Measurements from ENCODE around the gene RPAIN. TPM values are rescaled to one million over a fixed set of nuclear protein-coding genes. Genes with fewer than 3 reads are reported as not detected.

Gene RPAIN
- total and polyA plus RNA-seq, 2 experiments from 2014 or later = 69.7 to 115 TPM

DNA sequence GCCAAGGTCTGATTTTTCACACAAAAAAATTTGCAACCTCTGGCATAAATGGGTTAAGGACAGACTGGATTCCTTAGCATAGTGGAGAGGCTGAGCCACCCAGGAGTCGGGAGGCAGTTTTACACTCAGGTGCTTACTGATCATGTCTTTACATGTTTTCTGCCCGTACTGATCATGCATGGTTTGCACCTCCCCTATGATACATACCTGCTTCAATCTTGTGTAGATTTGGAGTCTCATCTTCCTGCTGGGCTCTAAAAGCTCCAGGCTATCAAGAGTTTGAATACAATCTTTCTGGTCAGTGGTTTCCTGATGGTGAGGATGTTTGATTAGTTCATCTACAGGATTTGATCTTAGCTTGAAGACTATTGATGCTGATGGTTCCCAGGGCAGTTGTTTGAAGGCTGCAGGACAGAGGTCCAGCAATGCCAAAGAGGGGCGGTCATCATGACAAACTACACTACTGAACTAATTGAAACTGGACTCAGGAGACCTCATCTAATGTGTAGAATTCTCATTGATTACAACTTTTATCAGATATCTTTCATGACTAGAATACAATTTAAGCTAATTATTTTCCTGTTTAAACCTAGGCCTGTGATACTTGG, 12.1 kb downstream of the RPAIN start (continued):
- TF ChIP-seq, protein P1, sequence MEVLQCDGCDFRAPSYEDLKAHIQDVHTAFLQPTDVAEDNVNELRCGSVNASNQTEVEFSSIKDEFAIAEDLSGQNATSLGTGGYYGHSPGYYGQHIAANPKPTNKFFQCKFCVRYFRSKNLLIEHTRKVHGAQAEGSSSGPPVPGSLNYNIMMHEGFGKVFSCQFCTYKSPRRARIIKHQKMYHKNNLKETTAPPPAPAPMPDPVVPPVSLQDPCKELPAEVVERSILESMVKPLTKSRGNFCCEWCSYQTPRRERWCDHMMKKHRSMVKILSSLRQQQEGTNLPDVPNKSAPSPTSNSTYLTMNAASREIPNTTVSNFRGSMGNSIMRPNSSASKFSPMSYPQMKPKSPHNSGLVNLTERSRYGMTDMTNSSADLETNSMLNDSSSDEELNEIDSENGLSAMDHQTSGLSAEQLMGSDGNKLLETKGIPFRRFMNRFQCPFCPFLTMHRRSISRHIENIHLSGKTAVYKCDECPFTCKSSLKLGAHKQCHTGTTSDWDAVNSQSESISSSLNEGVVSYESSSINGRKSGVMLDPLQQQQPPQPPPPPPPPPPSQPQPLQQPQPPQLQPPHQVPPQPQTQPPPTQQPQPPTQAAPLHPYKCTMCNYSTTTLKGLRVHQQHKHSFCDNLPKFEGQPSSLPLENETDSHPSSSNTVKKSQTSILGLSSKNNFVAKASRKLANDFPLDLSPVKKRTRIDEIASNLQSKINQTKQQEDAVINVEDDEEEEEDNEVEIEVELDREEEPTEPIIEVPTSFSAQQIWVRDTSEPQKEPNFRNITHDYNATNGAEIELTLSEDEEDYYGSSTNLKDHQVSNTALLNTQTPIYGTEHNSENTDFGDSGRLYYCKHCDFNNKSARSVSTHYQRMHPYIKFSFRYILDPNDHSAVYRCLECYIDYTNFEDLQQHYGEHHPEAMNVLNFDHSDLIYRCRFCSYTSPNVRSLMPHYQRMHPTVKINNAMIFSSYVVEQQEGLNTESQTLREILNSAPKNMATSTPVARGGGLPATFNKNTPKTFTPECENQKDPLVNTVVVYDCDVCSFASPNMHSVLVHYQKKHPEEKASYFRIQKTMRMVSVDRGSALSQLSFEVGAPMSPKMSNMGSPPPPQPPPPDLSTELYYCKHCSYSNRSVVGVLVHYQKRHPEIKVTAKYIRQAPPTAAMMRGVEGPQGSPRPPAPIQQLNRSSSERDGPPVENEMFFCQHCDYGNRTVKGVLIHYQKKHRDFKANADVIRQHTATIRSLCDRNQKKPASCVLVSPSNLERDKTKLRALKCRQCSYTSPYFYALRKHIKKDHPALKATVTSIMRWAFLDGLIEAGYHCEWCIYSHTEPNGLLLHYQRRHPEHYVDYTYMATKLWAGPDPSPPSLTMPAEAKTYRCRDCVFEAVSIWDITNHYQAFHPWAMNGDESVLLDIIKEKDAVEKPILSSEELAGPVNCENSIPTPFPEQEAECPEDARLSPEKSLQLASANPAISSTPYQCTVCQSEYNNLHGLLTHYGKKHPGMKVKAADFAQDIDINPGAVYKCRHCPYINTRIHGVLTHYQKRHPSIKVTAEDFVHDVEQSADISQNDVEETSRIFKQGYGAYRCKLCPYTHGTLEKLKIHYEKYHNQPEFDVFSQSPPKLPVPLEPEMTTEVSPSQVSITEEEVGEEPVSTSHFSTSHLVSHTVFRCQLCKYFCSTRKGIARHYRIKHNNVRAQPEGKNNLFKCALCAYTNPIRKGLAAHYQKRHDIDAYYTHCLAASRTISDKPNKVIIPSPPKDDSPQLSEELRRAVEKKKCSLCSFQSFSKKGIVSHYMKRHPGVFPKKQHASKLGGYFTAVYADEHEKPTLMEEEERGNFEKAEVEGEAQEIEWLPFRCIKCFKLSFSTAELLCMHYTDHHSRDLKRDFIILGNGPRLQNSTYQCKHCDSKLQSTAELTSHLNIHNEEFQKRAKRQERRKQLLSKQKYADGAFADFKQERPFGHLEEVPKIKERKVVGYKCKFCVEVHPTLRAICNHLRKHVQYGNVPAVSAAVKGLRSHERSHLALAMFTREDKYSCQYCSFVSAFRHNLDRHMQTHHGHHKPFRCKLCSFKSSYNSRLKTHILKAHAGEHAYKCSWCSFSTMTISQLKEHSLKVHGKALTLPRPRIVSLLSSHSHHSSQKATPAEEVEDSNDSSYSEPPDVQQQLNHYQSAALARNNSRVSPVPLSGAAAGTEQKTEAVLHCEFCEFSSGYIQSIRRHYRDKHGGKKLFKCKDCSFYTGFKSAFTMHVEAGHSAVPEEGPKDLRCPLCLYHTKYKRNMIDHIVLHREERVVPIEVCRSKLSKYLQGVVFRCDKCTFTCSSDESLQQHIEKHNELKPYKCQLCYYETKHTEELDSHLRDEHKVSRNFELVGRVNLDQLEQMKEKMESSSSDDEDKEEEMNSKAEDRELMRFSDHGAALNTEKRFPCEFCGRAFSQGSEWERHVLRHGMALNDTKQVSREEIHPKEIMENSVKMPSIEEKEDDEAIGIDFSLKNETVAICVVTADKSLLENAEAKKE (CRISPR knock-in tag; IDR thresholded peaks at IDR 0.05) = no peak
- TF ChIP-seq, protein P2, sequence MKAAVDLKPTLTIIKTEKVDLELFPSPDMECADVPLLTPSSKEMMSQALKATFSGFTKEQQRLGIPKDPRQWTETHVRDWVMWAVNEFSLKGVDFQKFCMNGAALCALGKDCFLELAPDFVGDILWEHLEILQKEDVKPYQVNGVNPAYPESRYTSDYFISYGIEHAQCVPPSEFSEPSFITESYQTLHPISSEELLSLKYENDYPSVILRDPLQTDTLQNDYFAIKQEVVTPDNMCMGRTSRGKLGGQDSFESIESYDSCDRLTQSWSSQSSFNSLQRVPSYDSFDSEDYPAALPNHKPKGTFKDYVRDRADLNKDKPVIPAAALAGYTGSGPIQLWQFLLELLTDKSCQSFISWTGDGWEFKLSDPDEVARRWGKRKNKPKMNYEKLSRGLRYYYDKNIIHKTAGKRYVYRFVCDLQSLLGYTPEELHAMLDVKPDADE (IDR thresholded peaks at IDR 0.05) = no peak

DNA sequence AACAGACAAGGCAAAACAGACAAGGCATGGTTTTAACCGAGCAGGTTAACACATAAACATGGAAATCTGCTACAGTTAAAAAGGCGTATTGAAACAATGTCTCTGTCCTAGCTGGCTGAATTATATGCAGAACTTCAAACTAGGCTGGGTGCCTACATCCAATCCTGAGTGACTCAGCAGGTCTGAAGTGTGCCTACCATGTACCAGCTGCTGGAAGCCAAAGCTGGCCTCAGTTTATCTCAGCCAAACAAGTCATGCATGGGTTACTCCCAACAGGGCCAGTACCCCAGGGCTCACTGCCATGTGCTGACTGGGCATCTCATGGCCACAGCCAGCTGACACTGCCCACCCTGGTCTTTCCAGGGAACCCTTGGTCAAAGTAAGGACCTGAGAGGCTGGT, 15.0 kb downstream of the RPAIN start:
- H3K4me2 ChIP-seq = no peak overlapping the region
- peaks cover 83% of the 10 kb centered on the region for H3K36me3 Mint-ChIP-seq (ENCODE audit: low read depth)
- H3K4me1 Mint-ChIP-seq = peaks cover 21% of the 10 kb centered on the region
- peak overlapping the region; percentile 75 for H3K27ac Mint-ChIP-seq
- peaks cover 37% of the 10 kb centered on the region; the same call in 1 of the 2 replicates for H4K20me1 ChIP-seq (replicated peaks; ENCODE audit: insufficient read depth)
- H3K4me3 ChIP-seq = no peak overlapping the region
- peaks cover 51% of the 10 kb centered on the region for H3F3A ChIP-seq (replicated peaks; ENCODE audit: low read depth)
- peaks cover 15% of the 10 kb centered on the region for H3K27me3 Mint-ChIP-seq (ENCODE audit: insufficient read depth, low read depth, poor library complexity)
- H2AFZ ChIP-seq = no peak overlapping the region
- H3K9me2 ChIP-seq (ENCODE audit: insufficient read depth) = no peaks in the 10 kb centered on the region
- H3K79me2 ChIP-seq (replicated peaks; ENCODE audit: insufficient read depth) = peaks cover 35% of the 10 kb centered on the region
- peaks cover 59% of the 10 kb centered on the region for H3K36me3 ChIP-seq (ENCODE audit: insufficient read depth)
- DNase-seq (ENCODE audit: low spot score) = no peak
- no peak overlapping the region for H3K4me3 Mint-ChIP-seq
- no peaks in the 10 kb centered on the region for H3K27me3 ChIP-seq (ENCODE audit: insufficient read depth)
- 0 out of 2 replicates have a peak overlapping the region, but pooled peaks have one; percentile 74 for H3K27ac ChIP-seq (ENCODE audit: low read depth)
- no peak for ATAC-seq
- peaks cover 7% of the 10 kb centered on the region; the same call in 1 of the 2 replicates for H3K4me1 ChIP-seq (ENCODE audit: insufficient read depth)
- H3K9me3 Mint-ChIP-seq = no peaks in the 10 kb centered on the region; the same call in 2 of the 3 replicates
- TF ChIP-seq CREB1 (CRISPR knock-in tag; IDR thresholded peaks at IDR 0.05; ENCODE audit: low read depth) = no peak
- TF ChIP-seq, protein P3, sequence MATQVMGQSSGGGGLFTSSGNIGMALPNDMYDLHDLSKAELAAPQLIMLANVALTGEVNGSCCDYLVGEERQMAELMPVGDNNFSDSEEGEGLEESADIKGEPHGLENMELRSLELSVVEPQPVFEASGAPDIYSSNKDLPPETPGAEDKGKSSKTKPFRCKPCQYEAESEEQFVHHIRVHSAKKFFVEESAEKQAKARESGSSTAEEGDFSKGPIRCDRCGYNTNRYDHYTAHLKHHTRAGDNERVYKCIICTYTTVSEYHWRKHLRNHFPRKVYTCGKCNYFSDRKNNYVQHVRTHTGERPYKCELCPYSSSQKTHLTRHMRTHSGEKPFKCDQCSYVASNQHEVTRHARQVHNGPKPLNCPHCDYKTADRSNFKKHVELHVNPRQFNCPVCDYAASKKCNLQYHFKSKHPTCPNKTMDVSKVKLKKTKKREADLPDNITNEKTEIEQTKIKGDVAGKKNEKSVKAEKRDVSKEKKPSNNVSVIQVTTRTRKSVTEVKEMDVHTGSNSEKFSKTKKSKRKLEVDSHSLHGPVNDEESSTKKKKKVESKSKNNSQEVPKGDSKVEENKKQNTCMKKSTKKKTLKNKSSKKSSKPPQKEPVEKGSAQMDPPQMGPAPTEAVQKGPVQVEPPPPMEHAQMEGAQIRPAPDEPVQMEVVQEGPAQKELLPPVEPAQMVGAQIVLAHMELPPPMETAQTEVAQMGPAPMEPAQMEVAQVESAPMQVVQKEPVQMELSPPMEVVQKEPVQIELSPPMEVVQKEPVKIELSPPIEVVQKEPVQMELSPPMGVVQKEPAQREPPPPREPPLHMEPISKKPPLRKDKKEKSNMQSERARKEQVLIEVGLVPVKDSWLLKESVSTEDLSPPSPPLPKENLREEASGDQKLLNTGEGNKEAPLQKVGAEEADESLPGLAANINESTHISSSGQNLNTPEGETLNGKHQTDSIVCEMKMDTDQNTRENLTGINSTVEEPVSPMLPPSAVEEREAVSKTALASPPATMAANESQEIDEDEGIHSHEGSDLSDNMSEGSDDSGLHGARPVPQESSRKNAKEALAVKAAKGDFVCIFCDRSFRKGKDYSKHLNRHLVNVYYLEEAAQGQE (IDR thresholded peaks at IDR 0.05; ENCODE audit: unreplicated experiment) = no peak
